ENCODE measurements around the gene ANTXR1. TPM values are rescaled to one million over a fixed set of nuclear protein-coding genes. Genes with fewer than 3 reads are reported as not detected.

ANTXR1 gene
- polyA plus RNA-seq, 4 donors, result 70.5 to 278 (median 108) TPM

DNA sequence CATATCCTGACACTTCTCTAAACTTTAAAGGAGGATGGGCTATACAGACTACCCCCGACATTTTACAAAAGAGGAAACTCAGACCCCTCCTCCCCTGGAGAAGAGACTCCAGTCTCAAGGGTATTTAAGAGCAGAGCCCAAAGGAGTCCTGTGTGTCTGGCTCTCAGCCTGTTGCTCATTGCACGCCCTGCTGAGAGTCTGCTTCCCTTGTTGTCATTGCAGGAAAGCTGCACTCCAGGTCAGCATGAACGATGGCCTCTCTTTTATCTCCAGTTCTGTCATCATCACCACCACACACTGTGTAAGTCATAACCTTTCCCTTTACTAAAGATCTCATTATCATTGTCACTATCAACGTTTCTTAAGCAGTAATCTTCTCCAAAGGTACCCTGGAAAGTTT, 111.4 kb downstream of the ANTXR1 start:
- DNase-seq (ENCODE audit: low read depth in 4 of 4, low spot score in 3 of 4), result no peak

DNA sequence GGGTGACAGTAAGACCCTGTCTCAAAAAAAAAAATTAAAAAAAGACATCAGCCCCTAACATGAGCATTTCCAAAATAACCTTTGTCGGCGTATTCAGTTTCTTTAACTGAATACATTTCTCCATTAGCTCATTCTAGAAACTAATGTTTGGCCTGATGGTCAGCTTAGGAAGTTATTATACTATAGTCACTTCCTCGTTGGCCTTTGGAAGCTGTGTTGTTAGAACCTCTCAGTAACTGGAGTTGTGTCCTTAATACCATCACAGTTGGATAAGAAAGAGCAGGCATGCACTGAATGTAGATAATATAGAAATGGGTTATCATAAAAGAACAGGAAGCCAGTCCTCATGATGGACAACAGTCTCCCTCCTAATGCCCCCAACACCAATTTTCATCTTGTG, 112.8 kb downstream of the ANTXR1 start:
- no peak for DNase-seq (ENCODE audit: low read depth in 4 of 4, low spot score in 3 of 4)

DNA sequence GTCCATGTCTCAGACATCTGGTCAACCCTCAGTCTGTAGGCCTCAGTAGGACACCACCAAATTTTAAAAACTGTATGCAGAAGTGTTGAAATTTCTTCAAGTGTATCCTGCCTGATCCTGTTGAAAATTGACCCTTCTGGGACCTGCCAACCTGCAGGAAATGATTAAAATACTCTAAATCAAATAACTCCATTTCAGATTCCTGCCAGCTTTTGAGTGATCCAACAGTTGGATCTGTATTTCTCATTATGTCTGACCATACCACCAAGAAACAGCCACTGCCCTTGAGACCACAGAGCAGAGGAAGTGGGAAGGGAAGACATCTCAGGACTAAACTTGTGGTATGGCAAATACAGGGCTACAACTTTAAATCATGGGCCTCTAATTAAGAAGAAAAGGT, 113.4 kb downstream of the ANTXR1 start:
- no peak for DNase-seq (ENCODE audit: low read depth in 4 of 4, low spot score in 3 of 4)

DNA sequence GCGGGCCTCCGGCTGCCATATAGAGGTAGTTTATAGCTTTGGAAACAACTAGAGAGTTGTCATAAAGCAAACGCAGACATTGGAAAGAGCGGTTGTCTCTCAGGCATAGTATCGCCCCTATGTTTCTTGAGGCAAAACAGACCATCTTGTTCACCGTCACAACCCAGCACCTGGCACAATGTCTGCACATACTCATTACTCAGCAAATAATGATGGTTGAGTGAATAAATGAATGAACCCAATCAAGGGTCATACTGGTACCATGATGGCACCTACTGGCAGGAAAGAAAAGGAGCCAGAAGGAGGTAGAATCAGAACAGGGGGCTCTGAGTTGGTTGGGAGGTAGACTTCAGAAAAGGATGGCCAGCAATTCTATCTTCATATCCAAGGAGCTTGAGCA, 118.5 kb downstream of the ANTXR1 start:
- no peak for DNase-seq (ENCODE audit: low read depth in 4 of 4, low spot score in 3 of 4)

DNA sequence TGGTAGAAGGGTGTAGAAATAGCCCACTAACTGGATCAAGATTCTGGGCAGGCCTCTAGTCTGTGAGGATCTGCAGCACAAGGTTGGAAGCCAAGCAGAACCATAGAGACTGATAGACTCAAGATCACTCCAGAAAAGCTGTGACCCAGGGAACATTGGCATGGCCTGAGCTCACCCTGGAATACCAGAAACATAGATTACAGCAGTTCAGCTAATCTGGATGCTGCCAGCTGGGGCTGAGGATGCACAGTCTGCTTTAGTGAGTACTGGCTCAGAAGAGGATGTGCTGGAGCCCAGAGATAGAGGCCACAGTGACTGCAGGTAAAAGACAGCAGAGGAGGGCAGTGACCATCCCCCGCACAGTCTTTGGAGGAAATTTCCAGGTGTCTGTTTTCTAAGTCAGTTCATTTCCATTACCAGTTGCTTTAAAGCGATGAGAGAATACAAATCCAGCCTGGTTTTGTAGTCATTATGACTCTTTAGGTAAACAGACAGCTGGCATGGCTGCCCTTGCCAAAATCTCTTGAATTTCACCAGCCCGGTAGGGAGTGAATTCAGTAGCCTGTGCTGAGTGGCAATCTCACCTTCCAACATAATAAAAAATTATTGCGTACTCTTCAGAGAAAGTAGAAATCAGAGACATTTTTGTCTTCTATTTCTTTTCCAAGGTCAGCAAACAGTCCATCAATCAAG, 119.2 kb downstream of the ANTXR1 start:
- DNase-seq (ENCODE audit: low read depth in 4 of 4, low spot score in 3 of 4), result no peak

- no peak for DNase-seq (ENCODE audit: low read depth in 4 of 4, low spot score in 3 of 4)
These were observed 120.1 kb downstream of the ANTXR1 start for GRCh38 chr2:69132960-69133590.

DNA sequence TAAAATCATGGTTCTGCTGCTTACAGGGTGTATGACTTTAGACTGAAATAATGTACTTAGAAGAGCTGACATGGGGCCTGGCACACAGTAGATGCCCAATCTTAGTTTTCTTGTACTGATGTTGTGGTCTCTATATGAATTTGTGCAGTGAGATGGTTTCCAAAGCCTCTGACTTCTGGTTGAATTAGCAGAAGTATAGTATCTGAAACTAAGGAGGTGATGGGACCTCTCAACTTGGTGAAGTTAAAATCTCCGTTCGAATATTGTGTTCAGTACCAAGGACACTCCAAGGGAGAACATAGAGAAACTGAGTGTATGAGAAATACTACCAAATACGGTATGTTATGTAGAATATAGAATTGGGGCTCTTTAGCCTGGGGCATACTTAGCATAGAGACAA, 120.9 kb downstream of the ANTXR1 start:
- no peak for DNase-seq (ENCODE audit: low read depth in 4 of 4, low spot score in 3 of 4)

- DNase-seq (ENCODE audit: low read depth in 4 of 4, low spot score in 3 of 4), result no peak
These were observed 121.4 kb downstream of the ANTXR1 start for GRCh38 chr2:69134306-69134945.

DNA sequence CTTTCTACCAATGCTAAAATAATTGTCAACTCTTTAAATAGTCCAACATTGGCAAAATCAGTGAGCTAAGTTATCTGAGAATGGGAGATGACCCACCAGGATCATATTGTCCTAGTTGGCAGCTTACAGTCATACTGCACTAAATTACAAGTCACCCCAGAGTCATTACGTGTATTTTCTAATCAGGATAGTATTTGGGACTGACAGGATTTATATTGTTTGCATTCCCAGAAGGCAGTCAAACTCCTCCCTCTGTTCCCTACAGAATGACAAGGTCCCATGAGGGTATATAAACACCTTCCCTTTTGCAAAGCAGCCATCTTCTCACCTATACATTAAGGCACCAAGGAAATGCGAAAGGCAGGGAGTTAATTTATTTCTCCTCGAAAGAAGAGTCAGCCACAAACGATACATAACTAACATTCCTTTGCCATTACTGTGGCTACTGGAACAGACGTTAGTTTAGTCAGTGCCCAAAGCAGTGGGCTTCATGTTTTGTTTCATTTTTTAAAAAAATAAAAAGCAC, 125.3 kb downstream of the ANTXR1 start:
- DNase-seq (ENCODE audit: low read depth in 4 of 4, low spot score in 3 of 4), result no peak

DNA sequence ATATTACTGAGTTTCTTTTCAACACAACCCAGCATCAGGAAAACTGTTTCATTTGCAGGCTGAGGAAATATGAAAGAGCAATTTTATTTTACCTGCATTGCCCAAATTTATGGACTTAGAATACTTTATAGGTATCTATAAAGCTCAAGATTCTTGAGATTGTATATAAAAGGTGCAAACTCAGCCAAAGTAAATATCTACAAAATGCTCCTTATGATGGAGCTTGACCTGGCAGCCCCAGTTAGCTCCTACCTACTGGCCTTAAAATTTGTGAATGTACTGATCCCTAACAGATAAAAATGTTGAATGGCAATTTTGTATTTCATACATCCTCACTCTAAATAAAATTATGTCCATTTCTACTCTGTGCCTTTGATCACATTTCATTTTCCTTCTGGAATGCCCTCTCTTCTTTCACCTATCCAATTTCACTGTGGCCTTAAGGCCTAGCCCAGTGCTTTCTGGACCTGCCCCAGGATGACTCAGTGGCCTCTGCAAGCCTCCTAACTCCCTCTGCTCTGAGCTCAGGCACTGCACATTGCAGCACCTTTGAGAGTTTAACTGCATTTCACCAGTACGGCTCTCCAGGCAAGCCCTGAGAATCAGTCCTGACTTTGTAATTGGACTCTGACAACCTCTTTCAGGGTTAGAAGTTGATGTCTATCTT, 125.9 kb downstream of the ANTXR1 start:
- DNase-seq (ENCODE audit: low read depth in 4 of 4, low spot score in 3 of 4), result no peak

DNA sequence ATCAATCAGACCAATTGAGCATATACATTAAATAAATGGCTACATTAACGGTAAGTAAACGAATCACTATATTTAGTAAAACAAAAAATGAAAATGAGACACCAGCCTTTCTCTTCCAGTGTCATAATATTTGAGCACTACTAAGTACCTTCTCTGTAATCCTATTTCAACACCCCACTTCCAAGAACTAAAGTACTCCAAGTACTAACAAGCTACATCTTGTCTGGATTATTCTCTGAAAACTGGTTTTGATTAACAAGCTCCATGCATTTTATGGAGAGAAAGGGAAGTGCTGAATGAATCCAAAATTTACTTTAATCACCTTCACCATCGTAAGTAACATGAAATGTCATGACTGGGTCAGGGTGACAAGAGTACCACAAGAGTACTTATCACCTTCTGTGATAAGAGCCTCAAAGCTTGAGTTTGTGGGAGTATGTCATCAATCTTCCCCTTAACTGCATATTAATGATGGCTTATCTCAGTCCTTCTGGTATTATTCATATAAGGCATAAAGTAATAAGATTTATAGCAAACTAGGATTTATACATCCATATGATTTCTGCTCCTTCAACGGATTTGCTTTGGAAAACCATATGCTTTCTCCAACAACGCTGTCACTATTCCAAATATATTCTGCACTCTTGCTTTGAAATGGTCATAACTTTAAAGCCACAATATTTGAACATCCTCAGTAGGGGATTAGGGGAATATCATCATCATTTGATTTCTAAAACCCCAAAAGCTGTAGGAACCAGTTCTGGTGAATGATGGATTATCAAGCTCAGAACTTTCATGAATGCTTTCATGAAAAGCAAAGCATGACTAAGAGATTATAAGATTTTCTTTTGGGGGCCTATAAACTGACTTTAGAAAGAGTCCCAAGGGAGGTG, 127.0 kb downstream of the ANTXR1 start:
- DNase-seq (ENCODE audit: low read depth in 4 of 4, low spot score in 3 of 4), result no peak

- no peak for DNase-seq (ENCODE audit: low read depth in 4 of 4, low spot score in 3 of 4)
These were observed 128.1 kb downstream of the ANTXR1 start for GRCh38 chr2:69141061-69141460.

DNA sequence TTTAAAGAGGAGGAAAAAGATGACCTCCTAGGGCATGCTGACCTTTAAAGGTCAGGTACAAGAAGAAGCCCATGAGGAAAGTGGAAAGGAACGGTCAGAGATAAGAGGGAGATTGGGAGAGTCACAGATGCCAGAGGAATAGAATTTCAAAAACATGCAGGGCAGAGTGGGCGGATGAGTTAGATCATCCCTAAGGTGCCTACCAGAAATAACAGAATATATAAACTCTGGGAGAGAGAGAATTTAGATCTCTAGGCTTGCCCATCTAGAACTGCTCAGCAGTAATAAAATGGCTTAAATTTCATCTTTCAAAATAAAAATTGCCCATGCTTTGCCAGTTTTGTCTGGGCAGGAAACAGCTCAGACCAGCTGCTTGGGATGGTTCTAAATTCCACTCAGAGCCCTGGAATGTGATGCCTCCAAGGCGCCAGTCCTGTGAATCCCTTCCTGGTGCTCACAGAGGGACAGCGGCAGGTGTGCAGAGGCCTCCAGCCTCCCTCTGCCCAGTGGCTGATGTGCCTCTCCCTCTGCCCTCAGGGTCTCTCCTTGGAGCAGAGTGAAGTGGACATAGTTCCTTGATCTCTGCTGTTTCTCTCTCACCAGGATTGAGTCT, 130.9 kb downstream of the ANTXR1 start:
- DNase-seq (ENCODE audit: low read depth in 4 of 4, low spot score in 3 of 4), result no peak

- DNase-seq (ENCODE audit: low read depth in 4 of 4, low spot score in 3 of 4), result no peak
These were observed 132.2 kb downstream of the ANTXR1 start for GRCh38 chr2:69145204-69145603.

DNA sequence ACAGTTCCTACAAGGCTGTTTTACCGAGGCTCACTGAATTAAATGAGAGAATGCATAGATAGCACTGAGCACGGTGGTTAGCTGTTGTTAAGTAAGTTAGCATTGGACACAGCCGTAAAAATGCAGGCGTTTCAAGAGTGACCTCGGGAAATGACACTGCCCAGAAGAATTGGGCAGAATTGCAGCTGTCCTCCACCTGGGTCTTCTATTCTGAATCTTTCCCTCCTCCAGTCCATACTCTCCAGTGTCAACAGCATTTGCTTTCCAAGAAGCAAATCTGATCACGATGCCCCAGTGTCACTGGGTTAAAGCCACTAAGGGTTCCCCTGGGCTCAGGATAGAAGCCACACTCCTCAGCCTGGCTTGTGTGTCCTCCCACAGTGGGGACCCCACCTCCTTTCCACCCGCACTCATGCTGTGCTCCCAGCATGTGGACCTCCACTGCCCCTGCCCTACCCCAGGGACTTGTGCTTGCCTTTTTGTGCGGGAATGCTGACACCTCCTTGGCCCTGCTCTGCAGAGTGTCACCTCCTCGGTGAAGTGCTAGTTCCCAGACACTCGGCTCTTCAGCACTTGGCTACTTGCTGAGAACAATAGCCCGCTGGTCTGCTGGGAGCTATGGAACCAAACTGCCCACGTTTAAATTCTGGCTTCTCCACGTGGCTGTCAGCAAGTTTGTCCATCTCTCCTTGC, 135.0 kb downstream of the ANTXR1 start:
- DNase-seq (ENCODE audit: low read depth in 4 of 4, low spot score in 3 of 4), result no peak

DNA sequence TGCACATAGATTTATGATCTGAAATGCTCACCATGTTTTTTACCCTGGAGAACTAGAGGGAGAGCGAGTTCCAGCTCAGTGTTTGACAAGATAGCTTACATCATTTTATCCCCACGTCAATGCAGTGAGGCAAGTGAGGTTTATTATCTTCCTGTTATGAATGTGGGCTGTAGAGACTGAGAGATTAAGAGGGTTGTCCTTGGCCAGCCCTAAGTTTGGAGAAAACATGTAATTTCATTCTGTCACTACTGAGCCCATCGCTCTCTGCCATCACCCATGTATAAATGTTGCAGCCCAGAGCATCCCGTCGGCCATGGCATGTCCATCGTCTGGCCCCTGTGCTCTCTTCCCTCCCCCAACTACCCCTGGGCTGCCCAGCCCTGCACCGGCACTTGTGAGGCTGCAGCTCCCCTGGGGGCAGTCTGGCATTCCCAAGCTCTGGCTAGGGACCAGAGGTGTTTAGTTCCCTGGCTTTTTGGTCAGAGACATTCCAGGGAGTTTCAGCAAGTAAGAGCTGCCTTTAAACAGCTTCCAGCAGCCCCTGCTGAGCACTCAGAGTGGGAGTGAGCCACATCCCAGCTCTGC, 136.7 kb downstream of the ANTXR1 start:
- no peak for DNase-seq (ENCODE audit: low read depth in 4 of 4, low spot score in 3 of 4)

- no peak for DNase-seq (ENCODE audit: low read depth in 4 of 4, low spot score in 3 of 4)
These were observed 139.0 kb downstream of the ANTXR1 start for GRCh38 chr2:69151931-69152330.

DNA sequence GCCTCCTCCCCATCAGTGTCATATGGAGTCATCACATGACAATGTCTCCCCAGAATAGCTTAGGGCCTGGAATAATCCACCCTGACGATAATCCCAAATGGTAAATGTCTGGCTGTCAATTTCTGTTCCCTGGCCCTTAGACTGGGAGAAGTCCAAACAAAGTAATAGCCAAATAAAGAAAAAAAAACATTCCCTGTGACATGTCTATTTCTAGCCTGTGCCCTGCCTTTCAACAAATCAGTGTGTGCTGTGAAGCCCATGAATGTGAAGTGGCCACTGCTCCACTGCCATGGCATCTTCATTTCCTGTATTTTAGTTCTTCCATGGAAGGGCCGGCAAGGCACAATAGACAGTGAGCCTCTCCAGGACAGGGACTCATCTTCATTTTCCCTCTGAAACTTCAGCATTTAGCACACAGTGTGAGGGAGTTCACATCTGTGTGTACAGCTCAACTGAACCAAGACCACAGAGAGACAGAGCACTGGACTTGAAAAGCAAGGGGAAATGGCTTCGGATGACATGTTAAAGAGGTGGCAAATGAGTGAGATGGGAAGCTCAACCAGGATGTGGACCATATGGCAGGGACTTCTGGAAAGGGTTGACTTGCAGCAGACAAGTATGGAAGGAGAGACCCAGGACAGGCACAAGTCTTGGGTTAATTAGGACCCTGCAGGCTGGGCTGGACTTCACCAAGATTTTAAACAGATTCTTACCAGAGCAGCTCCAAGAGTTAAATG, 140.0 kb downstream of the ANTXR1 start:
- no peak for DNase-seq (ENCODE audit: low read depth in 4 of 4, low spot score in 3 of 4)
